Testis (tissue), 5 donors: Measurements from ENCODE around the gene TMEM62. TPM values are rescaled to one million over a fixed set of nuclear protein-coding genes. Genes with fewer than 3 reads are reported as not detected.

Experiments
- DNase-seq: peaks from one replicate; pipeline ENCODE4 v3.0.0-alpha.2; 2019
- H3K27ac ChIP-seq, 2 donors: fragments of 200-600 bp; sonication (generic); one replicate each; pipeline ENCODE4 v1.5.1; 2019
- H3K27me3 ChIP-seq: fragments of 200-600 bp; sonication (generic); one replicate; pipeline ENCODE4 v1.5.1; 2019
- H3K36me3 ChIP-seq: fragments of 200-600 bp; sonication (generic); one replicate; pipeline ENCODE4 v1.5.1; 2017; ENCODE audit warnings: low read depth; ENCODE audit errors: missing control alignments
- H3K4me1 ChIP-seq: fragments of 200-600 bp; sonication (generic); one replicate; pipeline ENCODE4 v1.5.1; 2019
- H3K4me3 ChIP-seq, 2 donors: fragments of 200-600 bp; sonication (generic); one replicate each; pipeline ENCODE4 v1.5.1; 2017 to 2019
- H3K9me3 ChIP-seq: fragments of 200-600 bp; sonication (generic); one replicate; pipeline ENCODE4 v1.5.1; 2017
- CTCF ChIP-seq, 3 experiments: fragments of 450-650 bp in 2 of 3; fragments of 200-600 bp in 1 of 3; sonication (generic) in 1 of 3; IDR thresholded peaks; one replicate each; pipeline ENCODE4 v1.5.1; 2016 to 2019; ENCODE audit warnings: antibody characterized with exemption in 3 of 3, mild to moderate bottlenecking in 2 of 3, moderate library complexity in 1 of 3
- POLR2A ChIP-seq: fragments of 450-650 bp; IDR thresholded peaks from one replicate; pipeline ENCODE4 v1.6.1; 2017; ENCODE audit warnings: antibody characterized with exemption, mild to moderate bottlenecking, moderate library complexity
- WGBS, 2 donors: methylation state at CpG; one replicate each; pipeline ENCODE4 v1.1.5; 2018; 5-methylcytosine and 5-hydroxymethylcytosine counted together
- intact Hi-C: fragments of 100-400 bp; cut with DNase I; formaldehyde crosslinking; loops from one replicate; pipeline ENCODE4 v1.15.1; 2023; ENCODE audit warnings: low total_unique reads
- long read RNA-seq, 2 donors: transcript quantifications; one replicate each; lab custom pipeline, GENCODE V29; 2026
- polyA plus RNA-seq: library from polyadenylated mRNA; stranded (reverse); fragments of 350-450 nt; fragmentation: Illumina TruSeq; extraction: RNeasy Lipid Tissue Mini Kit (QIAGEN cat#74804); gene quantifications from one replicate; pipeline ENCODE4 v1.2.3, GENCODE V29; 2014; ENCODE audit warnings: low read depth, low replicate concordance; ENCODE audit not compliant: insufficient read depth
- total RNA-seq, 2 donors: library from RNA; depleted of rRNA; stranded (reverse); fragments of >200 nt; gene quantifications; one replicate each; pipeline ENCODE4 v1.2.3, GENCODE V29; 2016

Gene TMEM62
- total RNA-seq (10 to 100 TPM; 22.8 to 29.0 TPM), polyA plus RNA-seq (8.3 TPM)
- long read RNA-seq, donor 1: 0 reads
- long read RNA-seq, donor 2, partial matches to known transcripts: 0 of 1 reads
- long read RNA-seq, donor 2, other reads (novel, unspliced or antisense): 0 of 1 reads

- TF ChIP-seq POLR2A (no peak), CTCF (IDR thresholded peaks at IDR 0.05) (no peak)
- Histone ChIP-seq H3K4me3 (peak within 1 kb of the TSS; percentile 87 to 91), H3K36me3 (no peaks in the 10 kb centered on the region), H3K27ac (peak within 1 kb of the TSS; percentile 21 to 60), H3K27me3 (no peaks in the 10 kb centered on the region), H3K9me3 (no peaks in the 10 kb centered on the region), H3K4me1 (no peaks in the 10 kb centered on the region)
- WGBS, 2 donors: 0 to 1% methylated on average over 6 to 30 of the region's 66 CpGs
- peak; percentile 80 for DNase-seq
- intact Hi-C loops: no loop called here
Measured at GRCh38 chr15:43133430-43134156, at the start of gene TMEM62. TMEM62 (plus strand) TSS chr15:43133586; CDS start chr15:43133803, 217 bp downstream.

DNA sequence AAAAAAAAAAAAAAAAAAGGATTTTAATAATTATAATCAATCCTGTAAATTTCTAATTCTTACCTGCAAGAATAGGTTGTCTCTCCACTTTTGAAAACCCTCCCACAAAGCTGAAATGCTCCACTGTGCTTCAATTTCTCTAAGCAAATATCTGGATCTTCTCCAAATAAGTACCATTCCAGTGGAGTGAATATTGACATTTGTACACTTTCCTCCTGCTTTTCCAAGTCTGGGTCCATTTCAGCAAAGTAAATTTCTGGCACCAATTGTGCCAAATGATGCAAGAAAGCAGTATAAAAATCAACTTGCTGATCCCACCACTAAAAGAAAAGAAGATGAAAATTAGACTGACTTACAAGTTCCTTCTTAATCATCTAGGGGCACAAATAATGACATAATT lies 47.5 kb upstream of the TMEM62 start:
- H3K27ac ChIP-seq: peak overlapping the region in 1 of 2 donors; percentile 76
- DNase-seq: no peak
- TF ChIP-seq POLR2A: no peak
- no peak for TF ChIP-seq CTCF (IDR thresholded peaks at IDR 0.05)
- no peak overlapping the region for H3K4me3 ChIP-seq
- intact Hi-C loops: no loop called here
- H3K36me3 ChIP-seq: no peaks in the 10 kb centered on the region
- H3K9me3 ChIP-seq: no peaks in the 10 kb centered on the region
- no peaks in the 10 kb centered on the region for H3K27me3 ChIP-seq
- peaks cover 30% of the 10 kb centered on the region for H3K4me1 ChIP-seq

DNA sequence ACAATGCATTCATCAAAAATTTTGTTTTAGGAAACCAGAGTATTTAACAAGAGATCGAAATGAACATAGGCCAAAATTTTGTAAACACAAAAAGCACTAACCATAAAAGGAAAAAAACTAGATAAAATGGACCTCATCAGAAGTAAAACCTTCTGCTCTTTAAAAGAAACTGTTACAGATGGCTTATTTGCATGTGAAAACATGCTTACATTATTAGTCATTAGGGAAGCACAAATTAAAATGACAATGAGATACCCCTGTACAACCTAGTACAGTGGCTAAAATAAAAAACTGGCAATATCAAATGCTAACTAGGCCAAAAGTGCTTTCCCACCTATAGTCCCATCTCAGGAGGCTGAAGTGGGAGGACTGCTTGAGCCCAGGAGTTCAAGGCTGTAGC lies 46.8 kb upstream of the TMEM62 start:
- Histone ChIP-seq H3K4me3 (no peak overlapping the region), H3K4me1 (peaks cover 30% of the 10 kb centered on the region), H3K27ac (peak overlapping the region in 1 of 2 donors; percentile 44), H3K9me3 (no peaks in the 10 kb centered on the region), H3K36me3 (no peaks in the 10 kb centered on the region), H3K27me3 (no peaks in the 10 kb centered on the region)
- intact Hi-C loops: no loop called here
- WGBS, 2 donors: 34 to 58% methylated on average over 1 of the region's 1 CpG
- DNase-seq: no peak
- no peak for TF ChIP-seq CTCF (IDR thresholded peaks at IDR 0.05)
- no peak for TF ChIP-seq POLR2A

DNA sequence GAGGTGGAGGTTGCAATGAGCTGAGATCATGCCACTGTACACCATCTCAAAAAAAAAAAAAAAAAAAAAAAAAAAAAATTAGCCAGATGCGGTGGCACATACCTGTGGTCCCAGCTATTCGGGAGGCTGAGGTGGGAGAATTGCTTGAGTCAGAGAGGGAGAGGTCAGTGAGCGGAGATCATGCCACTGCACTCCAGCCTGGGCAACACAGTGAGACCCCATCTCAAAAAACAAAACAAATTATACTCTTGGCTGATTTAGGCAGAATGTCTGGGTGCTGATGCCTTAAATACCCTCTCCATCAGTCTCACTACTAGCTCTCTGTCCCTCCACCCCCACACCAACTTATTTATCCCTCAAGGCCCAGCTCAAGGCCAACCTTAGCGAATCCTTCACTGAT lies 41.5 kb upstream of the TMEM62 start:
- no peak for TF ChIP-seq CTCF (IDR thresholded peaks at IDR 0.05)
- Histone ChIP-seq H3K27me3 (no peaks in the 10 kb centered on the region), H3K4me1 (peaks cover 12% of the 10 kb centered on the region), H3K36me3 (no peaks in the 10 kb centered on the region), H3K4me3 (no peak overlapping the region), H3K27ac (peak overlapping the region in 1 of 2 donors; percentile 68), H3K9me3 (no peaks in the 10 kb centered on the region)
- 91 to 94% methylated on average over 4 of the region's 4 CpGs for WGBS, 2 donors
- DNase-seq: no peak
- intact Hi-C loops: no loop called here

DNA sequence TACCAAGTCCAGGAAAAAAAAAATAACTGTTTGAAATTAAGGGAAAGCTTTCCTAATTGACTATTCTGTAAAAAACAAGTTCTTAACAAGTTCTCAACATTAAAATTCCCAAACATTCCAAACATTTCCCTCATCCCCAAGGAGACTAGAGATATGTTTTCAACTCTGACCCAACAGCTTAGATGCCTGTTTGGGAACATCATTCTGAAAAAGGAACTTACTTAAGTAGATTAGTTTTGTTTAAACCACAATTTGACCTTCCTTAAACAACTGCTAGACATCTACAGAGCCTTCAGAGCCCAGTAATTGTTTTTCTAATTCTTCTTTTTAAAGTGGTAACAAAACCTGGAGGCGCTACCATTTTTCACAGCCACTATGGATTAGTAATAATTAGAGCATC lies 40.4 kb upstream of the TMEM62 start:
- H3K9me3 ChIP-seq: no peaks in the 10 kb centered on the region
- peaks cover 10% of the 10 kb centered on the region for H3K4me1 ChIP-seq
- peak overlapping the region in 1 of 2 donors; percentile 68 for H3K27ac ChIP-seq
- H3K36me3 ChIP-seq: no peaks in the 10 kb centered on the region
- 75 to 85% methylated on average over 1 of the region's 1 CpG for WGBS, 2 donors
- DNase-seq: no peak
- TF ChIP-seq POLR2A: no peak
- TF ChIP-seq CTCF (IDR thresholded peaks at IDR 0.05): no peak
- intact Hi-C loops: no loop called here
- H3K4me3 ChIP-seq: no peak overlapping the region
- no peaks in the 10 kb centered on the region for H3K27me3 ChIP-seq
